HG02840 (cell line): ENCODE results near the gene MRPL4.

Source experiments
- ATAC-seq: cut with Tn5 transposase; IDR thresholded peaks from one replicate; pipeline ENCODE4 v1.9.1; 2021; ENCODE audit warnings: mild to moderate bottlenecking, moderate library complexity, moderate number of reproducible peaks; ENCODE audit not compliant: unreplicated experiment, low FRiP score

The MRPL4 gene

GRCh38 chr19:10285393-10285792 lies 33.4 kb downstream of the MRPL4 start:
- ATAC-seq, result no peak

GRCh38 chr19:10286803-10287737 lies 35.1 kb downstream of the MRPL4 start, which contains the start of gene ICAM4:
TSS of gene ICAM4 (plus strand) at chr19:10286955. CDS start at chr19:10287013, 58 bp downstream.
- ATAC-seq, result no peak

GRCh38 chr19:10288662-10289166 lies 36.7 kb downstream of the MRPL4 start:
- no peak for ATAC-seq

GRCh38 chr19:10289167-10289835 lies 37.3 kb downstream of the MRPL4 start:
- ATAC-seq, result no peak

- no peak for ATAC-seq
Observed at GRCh38 chr19:10289836-10290356, 37.9 kb downstream of the MRPL4 start, which contains the start of gene ICAM5. TSS of gene ICAM5 (plus strand) at chr19:10289952. CDS start at chr19:10290044, 92 bp downstream.

GRCh38 chr19:10290357-10290875 lies 38.4 kb downstream of the MRPL4 start:
- no peak for ATAC-seq

- ATAC-seq, result no peak
Observed at GRCh38 chr19:10290876-10291553, 39.0 kb downstream of the MRPL4 start.

- no peak for ATAC-seq
Observed at GRCh38 chr19:10291554-10292205, 39.7 kb downstream of the MRPL4 start.

- ATAC-seq, result no peak
Observed at GRCh38 chr19:10292206-10292788, 40.3 kb downstream of the MRPL4 start.

GRCh38 chr19:10292789-10293636 lies 41.0 kb downstream of the MRPL4 start:
- ATAC-seq, result no peak

GRCh38 chr19:10293637-10294367 lies 41.8 kb downstream of the MRPL4 start:
- no peak for ATAC-seq

- no peak for ATAC-seq
Observed at GRCh38 chr19:10294368-10294697, 42.3 kb downstream of the MRPL4 start.

- no peak for ATAC-seq
Observed at GRCh38 chr19:10295305-10295846, 43.4 kb downstream of the MRPL4 start.

- no peak for ATAC-seq
Observed at GRCh38 chr19:10295847-10296591, 44.0 kb downstream of the MRPL4 start.

- ATAC-seq, result no peak
Observed at GRCh38 chr19:10299545-10300458, 47.8 kb downstream of the MRPL4 start.
